Stomach (tissue), 4 donors: ENCODE measurements around the gene STAG3.

Experiments used
- CTCF ChIP-seq, 7 experiments: fragments of 450-650 bp in 4 of 7; fragments of 200-600 bp in 3 of 7; sonication (generic) in 3 of 7; IDR thresholded peaks; one replicate each; pipeline ENCODE4 v1.5.1; 2016 to 2019; ENCODE audit warnings: antibody characterized with exemption in 7 of 7, control low read depth in 2 of 7, mild to moderate bottlenecking in 1 of 7
- EP300 ChIP-seq: sonication (generic); formaldehyde crosslinking; IDR thresholded peaks from one replicate; pipeline ENCODE4 v1.6.1; 2017; ENCODE audit warnings: antibody characterized with exemption
- POLR2A ChIP-seq, 4 donors: fragments of 450-650 bp; IDR thresholded peaks; one replicate each; pipeline ENCODE4 v1.6.1; 2016; ENCODE audit warnings: antibody characterized with exemption in 4 of 4, control low read depth in 2 of 4, mild to moderate bottlenecking in 1 of 4, moderate library complexity in 1 of 4

GRCh38 chr7:100155553-100156317 lies 22.0 kb upstream of the STAG3 start:
- TF ChIP-seq CTCF (IDR thresholded peaks at IDR 0.05) (no peak), EP300 (no peak), POLR2A (IDR thresholded peaks at IDR 0.05) (no peak)
